ENCODE measurements around the gene MRGPRX1. TPM values are rescaled to one million over a fixed set of nuclear protein-coding genes. Genes with fewer than 3 reads are reported as not detected.

MRGPRX1 gene
- total RNA-seq, result not detected in 2 replicates

DNA sequence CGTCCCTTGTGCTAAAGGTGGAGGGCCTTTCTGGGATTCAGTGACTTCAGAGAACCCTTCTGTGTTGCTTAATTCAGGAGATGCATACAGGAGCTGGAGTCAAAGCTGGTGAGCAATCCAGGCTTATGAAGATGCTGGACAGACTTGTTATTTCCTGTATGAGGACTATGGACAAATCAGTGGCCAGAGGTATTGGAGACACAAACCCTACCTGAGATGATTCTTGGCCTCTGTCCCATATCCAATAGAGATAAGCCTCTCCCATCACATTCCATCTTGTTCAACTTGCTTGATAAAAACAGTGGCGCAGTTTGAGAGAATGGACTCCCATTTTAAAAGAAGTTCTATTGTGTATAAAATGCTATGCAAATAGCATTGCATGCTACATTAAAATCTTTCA lies at the start of gene MRGPRX1:
MRGPRX1 (minus strand) TSS at position 101 of the 400 bp plus-strand sequence. CDS start 4,630 bp downstream, outside the sequence.

Other genes starting within 250 kb of the MRGPRX1 start
- 1.4 and 1.6 TPM in 2 replicates for gene TMEM86A, start 240.6 kb downstream of the MRGPRX1 start, total RNA-seq
- not detected in 2 replicates for gene IGSF22, start 213.2 kb downstream of the MRGPRX1 start, total RNA-seq
- not detected in 2 replicates for gene PTPN5, start 147.6 kb downstream of the MRGPRX1 start, total RNA-seq
- gene MRGPRX2, start 121.3 kb upstream of the MRGPRX1 start, total RNA-seq, result not detected in 2 replicates
- 17.0 and 17.2 TPM in 2 replicates for gene ZDHHC13, start 177.8 kb upstream of the MRGPRX1 start, total RNA-seq